HEK293 (cell line): ENCODE data around the gene FGD3.

Experiments used
- CTCF ChIA-PET: fragments of 350-600 bp; formaldehyde crosslinking; extraction: SDS; loops from one replicate; lab custom pipeline; 2021; ENCODE audit warnings: antibody characterized with exemption; lab: Yijun Ruan, JAX
- POLR2A ChIA-PET: fragments of 300-600 bp; formaldehyde crosslinking; extraction: SDS; loops from one replicate; lab custom pipeline; 2020; ENCODE audit warnings: antibody characterized with exemption, inconsistent platforms; lab: Yijun Ruan, JAX
- H3K27ac ChIP-seq: fragments of 200-500 bp; sonication (Bioruptor generic); 2 replicates; pipeline ENCODE4 v1.5.1; 2014; ENCODE audit warnings: low read depth, low read length, control low read depth, inconsistent platforms; ENCODE audit errors: extremely low read depth
- H3K36me3 ChIP-seq, 2 experiments: fragments of 200-500 bp in 1 of 2; sonication (Bioruptor generic) in 1 of 2; 1 replicate in 1 of 2; 2 replicates in 1 of 2; pipeline ENCODE4 v1.5.1; 2014 to 2017; ENCODE audit warnings: inconsistent platforms in 2 of 2, low read length in 2 of 2; ENCODE audit not compliant: control insufficient read depth in 2 of 2, insufficient read depth in 1 of 2
- H3K4me1 ChIP-seq: fragments of 200-500 bp; sonication (Bioruptor generic); 2 replicates; pipeline ENCODE4 v1.5.1; 2014; ENCODE audit warnings: mild to moderate bottlenecking, low read length, inconsistent platforms; ENCODE audit not compliant: control insufficient read depth, insufficient read depth
- H3K4me3 ChIP-seq: 2 replicates; pipeline ENCODE4 v1.5.1; 2011; ENCODE audit warnings: low read depth, mild to moderate bottlenecking, control low read depth, low read length, moderate library complexity
- H3K9me3 ChIP-seq: fragments of 200-500 bp; sonication (Bioruptor generic); 2 replicates; pipeline ENCODE4 v1.5.1; 2014; ENCODE audit warnings: low read depth, low read length, inconsistent platforms; ENCODE audit not compliant: control insufficient read depth, insufficient read depth
- GLI2 ChIP-seq: fragments of 450-650 bp; formaldehyde crosslinking; IDR thresholded peaks from 2 replicates; pipeline ENCODE4; 2017; ENCODE audit warnings: missing biosample characterization, missing genetic modification characterization, low read depth, borderline replicate concordance
- KLF17 ChIP-seq: fragments of 450-650 bp; formaldehyde crosslinking; IDR thresholded peaks from 2 replicates; pipeline ENCODE4 v1.5.1; 2016; ENCODE audit warnings: missing biosample characterization, missing genetic modification characterization
- PRDM6 ChIP-seq: fragments of 450-650 bp; formaldehyde crosslinking; IDR thresholded peaks from 2 replicates; pipeline ENCODE4 v1.5.1; 2017; ENCODE audit warnings: missing biosample characterization, missing genetic modification characterization
- SCRT1 ChIP-seq: fragments of 450-650 bp; formaldehyde crosslinking; IDR thresholded peaks from 2 replicates; pipeline ENCODE4 v1.5.1; 2016; ENCODE audit warnings: missing biosample characterization, missing genetic modification characterization, borderline replicate concordance
- SCRT2 ChIP-seq: fragments of 450-650 bp; formaldehyde crosslinking; IDR thresholded peaks from 2 replicates; pipeline ENCODE4 v1.5.1; 2016; ENCODE audit warnings: missing biosample characterization, missing genetic modification characterization
- ZBTB11 ChIP-seq: fragments of 450-650 bp; formaldehyde crosslinking; conservative IDR thresholded peaks from 2 replicates; pipeline ENCODE4 v1.5.1; 2016; ENCODE audit warnings: low read depth, missing biosample characterization, missing genetic modification characterization
- ZBTB17 ChIP-seq: fragments of 450-650 bp; formaldehyde crosslinking; IDR thresholded peaks from 2 replicates; pipeline ENCODE4 v1.5.1; 2016; ENCODE audit warnings: missing biosample characterization, missing genetic modification characterization
- ZBTB20 ChIP-seq: fragments of 450-650 bp; formaldehyde crosslinking; IDR thresholded peaks from 2 replicates; pipeline ENCODE4 v1.5.1; 2016; ENCODE audit warnings: missing biosample characterization, missing genetic modification characterization
- ZBTB44 ChIP-seq: fragments of 450-650 bp; IDR thresholded peaks from 2 replicates; pipeline ENCODE4 v1.5.1; 2018; ENCODE audit warnings: missing biosample characterization, mild to moderate bottlenecking, missing genetic modification characterization
- ZNF18 ChIP-seq: fragments of 450-650 bp; formaldehyde crosslinking; IDR thresholded peaks from 2 replicates; pipeline ENCODE4 v1.5.1; 2016; ENCODE audit warnings: missing biosample characterization, missing genetic modification characterization
- ZNF214 ChIP-seq: fragments of 450-650 bp; formaldehyde crosslinking; IDR thresholded peaks from 2 replicates; pipeline ENCODE4 v1.5.1; 2017; ENCODE audit warnings: missing biosample characterization, mild to moderate bottlenecking, missing genetic modification characterization, borderline replicate concordance
- ZNF274 ChIP-seq, 2 experiments: fragments of 200-500 bp in 1 of 2; fragments of 450-650 bp in 1 of 2; sonication (Bioruptor generic) in 1 of 2; formaldehyde crosslinking in 1 of 2; IDR thresholded peaks; 2 replicates each; pipeline versions ENCODE4 v1.5.1 to v1.6.1; 2014 to 2016; ENCODE audit warnings: borderline replicate concordance in 1 of 2, inconsistent platforms in 1 of 2, low read length in 1 of 2, missing biosample characterization in 1 of 2, missing genetic modification characterization in 1 of 2
- ZNF423 ChIP-seq: fragments of 450-650 bp; formaldehyde crosslinking; IDR thresholded peaks from 2 replicates; pipeline ENCODE4 v1.5.1; 2016; ENCODE audit warnings: missing biosample characterization, missing genetic modification characterization
- ZNF571 ChIP-seq: fragments of 450-650 bp; formaldehyde crosslinking; IDR thresholded peaks from 2 replicates; pipeline ENCODE4 v1.5.0; 2017; ENCODE audit warnings: missing biosample characterization, missing genetic modification characterization
- ZNF610 ChIP-seq: fragments of 450-650 bp; formaldehyde crosslinking; IDR thresholded peaks from 2 replicates; pipeline ENCODE4 v1.5.1; 2016; ENCODE audit warnings: missing biosample characterization, missing genetic modification characterization, borderline replicate concordance
- ZNF692 ChIP-seq: fragments of 450-650 bp; formaldehyde crosslinking; IDR thresholded peaks from 2 replicates; pipeline ENCODE4 v1.5.1; 2016; ENCODE audit warnings: missing biosample characterization, missing genetic modification characterization

Gene FGD3

GRCh38 chr9:93009337-93010015, 62.2 kb downstream of the FGD3 start:
- CTCF ChIA-PET, result interaction anchor here (0.6 to 0.9 kb wide), 3 partner anchors 18 to 671 kb away, joined by 3 read pairs; no protein-coding TSS in a partner anchor
- TF ChIP-seq ZBTB17, result no peak
- TF ChIP-seq ZNF610, result no peak
- TF ChIP-seq ZNF571, result no peak
- TF ChIP-seq SCRT1 (tag by site-specific recombination), result peak; percentile 61; the same call in 1 of the 2 replicates
- TF ChIP-seq ZNF18 (tag by site-specific recombination), result no peak
- TF ChIP-seq ZBTB11 (tag by site-specific recombination), result no peak
- no peak for TF ChIP-seq KLF17
- TF ChIP-seq GLI2 (tag by site-specific recombination), result no peak
- TF ChIP-seq ZNF423, result no peak
- TF ChIP-seq SCRT2 (tag by site-specific recombination), result peak; percentile 80
- no peaks in the 10 kb centered on the region for H3K4me1 ChIP-seq
- no peaks in the 10 kb centered on the region for H3K9me3 ChIP-seq
- H3K4me3 ChIP-seq, result no peak overlapping the region
- H3K36me3 ChIP-seq, result no peaks in the 10 kb centered on the region
- POLR2A ChIA-PET, result no interaction called here
- H3K27ac ChIP-seq, result no peak overlapping the region

- ChIA-PET CTCF (interaction anchor here (0.9 kb wide), 1 partner anchor 18 kb away, joined by 3 read pairs; no protein-coding TSS in a partner anchor), POLR2A (no interaction called here)
- TF ChIP-seq ZNF18 (tag by site-specific recombination) (no peak), ZNF692 (tag by site-specific recombination) (no peak), ZBTB44 (tag by site-specific recombination) (no peak), ZNF214 (tag by site-specific recombination) (no peak), ZBTB20 (tag by site-specific recombination) (no peak), PRDM6 (tag by site-specific recombination) (no peak), ZNF274 (IDR thresholded peaks at IDR 0.05; ENCODE audit: low read length) (no peak), ZNF274 (tag by site-specific recombination; IDR thresholded peaks at IDR 0.05; ENCODE audit: borderline replicate concordance) (no peak)
- Histone ChIP-seq H3K4me3 (no peak overlapping the region), H3K9me3 (no peaks in the 10 kb centered on the region), H3K27ac (no peak overlapping the region), H3K4me1 (no peaks in the 10 kb centered on the region), H3K36me3 (no peaks in the 10 kb centered on the region)
Observed at GRCh38 chr9:93010056-93010455, 62.7 kb downstream of the FGD3 start.
